ENCODE results near the gene SP5.

SP5 gene

GRCh38 chr2:170711196-170711773 is 3.9 kb upstream of the SP5 start:
- Histone ChIP-seq H3K9me3 (ENCODE audit: control insufficient read depth, insufficient read depth, low read length) (peaks cover 10% of the 10 kb centered on the region; the same call in 1 of the 2 replicates), H3K36me3 (ENCODE audit: control insufficient read depth, low read length) (no peaks in the 10 kb centered on the region), H3K9me2 (replicated peaks; ENCODE audit: control insufficient read depth, low read length) (no peaks in the 10 kb centered on the region), H3F3A (ENCODE audit: control insufficient read depth, insufficient read depth) (no peaks in the 10 kb centered on the region), H3K27me3 (ENCODE audit: control insufficient read depth, low read length) (no peaks in the 10 kb centered on the region), H3K79me2 (ENCODE audit: control insufficient read depth, low read length) (no peaks in the 10 kb centered on the region), H3K27ac (ENCODE audit: low read depth, low read length) (no peak overlapping the region), H3K4me3 (ENCODE audit: low read length) (no peak overlapping the region), H3K4me1 (ENCODE audit: control insufficient read depth, low read length) (no peaks in the 10 kb centered on the region), H3K4me2 (ENCODE audit: low read length) (no peak overlapping the region), H4K20me1 (ENCODE audit: control insufficient read depth, insufficient read depth, low read depth, low read length) (no peaks in the 10 kb centered on the region)
- TF ChIP-seq CTCF (IDR thresholded peaks at IDR 0.05; ENCODE audit: low read depth, low read length, poor library complexity, severe bottlenecking), result no peak
- no peak for TF ChIP-seq EZH2phosphoT487 (IDR thresholded peaks at IDR 0.05; ENCODE audit: borderline replicate concordance, low read length)

GRCh38 chr2:170711774-170712652 is 3.1 kb upstream of the SP5 start:
- H3K27me3 ChIP-seq (ENCODE audit: control insufficient read depth, low read length), result no peaks in the 10 kb centered on the region
- no peak for TF ChIP-seq EZH2phosphoT487 (IDR thresholded peaks at IDR 0.05; ENCODE audit: borderline replicate concordance, low read length)
- no peak for TF ChIP-seq CTCF (IDR thresholded peaks at IDR 0.05; ENCODE audit: low read depth, low read length, poor library complexity, severe bottlenecking)
- H3K4me2 ChIP-seq (ENCODE audit: low read length), result no peak overlapping the region
- H3K4me1 ChIP-seq (ENCODE audit: control insufficient read depth, low read length), result no peaks in the 10 kb centered on the region
- no peaks in the 10 kb centered on the region for H4K20me1 ChIP-seq (ENCODE audit: control insufficient read depth, insufficient read depth, low read depth, low read length)
- H3K4me3 ChIP-seq (ENCODE audit: low read length), result no peak overlapping the region
- no peak overlapping the region for H3K27ac ChIP-seq (ENCODE audit: low read depth, low read length)
- no peaks in the 10 kb centered on the region for H3F3A ChIP-seq (ENCODE audit: control insufficient read depth, insufficient read depth)
- H3K9me2 ChIP-seq (replicated peaks; ENCODE audit: control insufficient read depth, low read length), result no peaks in the 10 kb centered on the region
- H3K9me3 ChIP-seq (ENCODE audit: control insufficient read depth, insufficient read depth, low read length), result peaks cover 10% of the 10 kb centered on the region; the same call in 1 of the 2 replicates
- H3K36me3 ChIP-seq (ENCODE audit: control insufficient read depth, low read length), result no peaks in the 10 kb centered on the region
- H3K79me2 ChIP-seq (ENCODE audit: control insufficient read depth, low read length), result no peaks in the 10 kb centered on the region

- no peaks in the 10 kb centered on the region for H3K27me3 ChIP-seq (ENCODE audit: control insufficient read depth, low read length)
- no peaks in the 10 kb centered on the region for H3K9me2 ChIP-seq (replicated peaks; ENCODE audit: control insufficient read depth, low read length)
- no peaks in the 10 kb centered on the region for H3K79me2 ChIP-seq (ENCODE audit: control insufficient read depth, low read length)
- H3K27ac ChIP-seq (ENCODE audit: low read depth, low read length), result no peak overlapping the region
- TF ChIP-seq EZH2phosphoT487 (IDR thresholded peaks at IDR 0.05; ENCODE audit: borderline replicate concordance, low read length) (no peak), CTCF (IDR thresholded peaks at IDR 0.05; ENCODE audit: low read depth, low read length, poor library complexity, severe bottlenecking) (no peak)
- H3F3A ChIP-seq (ENCODE audit: control insufficient read depth, insufficient read depth), result no peaks in the 10 kb centered on the region
- no peaks in the 10 kb centered on the region for H3K4me1 ChIP-seq (ENCODE audit: control insufficient read depth, low read length)
- no peak overlapping the region for H3K4me2 ChIP-seq (ENCODE audit: low read length)
- H4K20me1 ChIP-seq (ENCODE audit: control insufficient read depth, insufficient read depth, low read depth, low read length), result no peaks in the 10 kb centered on the region
- no peak overlapping the region for H3K4me3 ChIP-seq (ENCODE audit: low read length)
- H3K9me3 ChIP-seq (ENCODE audit: control insufficient read depth, insufficient read depth, low read length), result peaks cover 10% of the 10 kb centered on the region; the same call in 1 of the 2 replicates
- no peaks in the 10 kb centered on the region for H3K36me3 ChIP-seq (ENCODE audit: control insufficient read depth, low read length)
Observed at GRCh38 chr2:170712653-170713542, 2.2 kb upstream of the SP5 start.

All from DOHH2 (cell line).